NCI-H2227 treated with DMSO at 0.1 percent for 48 hours (cell line): ENCODE measurements around the gene MTMR4.
"Not testable (repeated sequence)": the region's sequence is repeated elsewhere in the genome, so short reads cannot be mapped to it uniquely, and the experiment has no call there.

Experiments
- DNase-seq: peaks from one replicate; lab custom pipeline; 2025; lab: John Stamatoyannopoulos, UW

Gene MTMR4

GRCh38 chr17:58492238-58493121 is 22.0 kb downstream of the MTMR4 start:
- no peak for DNase-seq

- DNase-seq, result no peak
These were observed 22.9 kb downstream of the MTMR4 start for GRCh38 chr17:58491510-58492045.

GRCh38 chr17:58488428-58488890 is 26.0 kb downstream of the MTMR4 start:
- no peak for DNase-seq

GRCh38 chr17:58487589-58488427 is 26.6 kb downstream of the MTMR4 start, which contains the start of gene HSF5:
TSS of gene HSF5 (minus strand) at chr17:58488408. CDS start at chr17:58488274, 134 bp downstream.
- DNase-seq, result no peak

GRCh38 chr17:58484600-58484999 is 29.8 kb downstream of the MTMR4 start:
- no peak for DNase-seq

GRCh38 chr17:58481798-58482197 is 32.6 kb downstream of the MTMR4 start:
- not testable (repeated sequence) for DNase-seq

- no peak for DNase-seq
These were observed 34.3 kb downstream of the MTMR4 start for GRCh38 chr17:58480090-58480489.

- no peak for DNase-seq
These were observed 37.6 kb downstream of the MTMR4 start for GRCh38 chr17:58476812-58477211.

GRCh38 chr17:58475985-58476384 is 38.5 kb downstream of the MTMR4 start:
- DNase-seq, result no peak

- no peak for DNase-seq
These were observed 44.1 kb downstream of the MTMR4 start for GRCh38 chr17:58470356-58470755.

GRCh38 chr17:58468944-58469343 is 45.5 kb downstream of the MTMR4 start:
- no peak for DNase-seq

- DNase-seq, result no peak
These were observed 58.9 kb downstream of the MTMR4 start for GRCh38 chr17:58455491-58455890.

GRCh38 chr17:58452738-58453137 is 61.7 kb downstream of the MTMR4 start:
- DNase-seq, result no peak

- DNase-seq, result peak; percentile 72
These were observed 67.1 kb downstream of the MTMR4 start for GRCh38 chr17:58447039-58447975.

GRCh38 chr17:58446086-58446485 is 68.4 kb downstream of the MTMR4 start:
- DNase-seq, result no peak
